ENCODE results near the gene ORAI2. TPM values are rescaled to one million over a fixed set of nuclear protein-coding genes. Genes with fewer than 3 reads are reported as not detected.
"Not testable (repeated sequence)": the region's sequence is repeated elsewhere in the genome, so short reads cannot be mapped to it uniquely, and the experiment has no call there.

The ORAI2 gene
- polyA plus RNA-seq, 1 donor from 2014 or later: 36.3 TPM

DNA sequence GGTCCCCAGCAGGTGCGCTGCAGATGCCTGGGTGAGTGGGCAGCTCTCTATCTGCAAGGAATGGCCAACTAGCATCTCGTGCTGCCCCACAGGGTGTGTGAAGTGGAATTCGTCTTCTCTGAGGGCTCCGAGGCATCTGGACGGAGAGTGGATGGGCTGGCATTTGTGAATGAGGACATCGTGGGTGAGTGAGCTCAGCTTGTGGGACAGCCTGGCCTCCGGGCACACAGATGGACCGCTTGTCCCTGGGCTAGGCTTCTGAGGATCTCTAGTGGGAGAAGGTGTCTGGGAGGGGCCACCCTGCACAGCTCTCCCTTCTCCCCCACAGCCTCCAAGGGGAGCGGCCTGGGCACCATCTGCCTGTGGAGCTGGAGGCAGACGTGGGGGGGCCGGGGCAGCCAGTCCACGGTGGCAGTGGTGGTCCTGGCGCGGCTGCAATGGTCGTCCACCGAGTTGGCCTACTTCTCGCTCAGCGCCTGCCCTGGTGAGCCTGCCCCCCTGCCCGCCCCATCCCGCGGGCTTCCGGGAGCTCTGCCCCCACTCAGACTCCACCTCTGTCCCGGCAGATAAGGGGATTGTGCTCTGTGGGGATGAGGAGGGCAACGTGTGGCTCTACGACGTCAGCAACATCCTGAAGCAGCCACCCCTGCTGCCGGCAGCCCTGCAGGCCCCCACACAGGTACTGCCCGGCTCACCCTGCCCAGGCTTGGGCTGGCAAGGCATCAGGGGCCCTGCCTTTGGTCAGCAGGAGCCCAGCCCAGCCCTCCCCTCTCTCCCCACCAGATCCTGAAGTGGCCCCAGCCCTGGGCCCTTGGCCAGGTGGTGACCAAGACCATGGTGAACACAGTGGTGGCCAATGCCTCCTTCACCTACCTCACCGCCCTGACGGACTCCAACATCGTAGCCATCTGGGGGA is 39.0 kb downstream of the ORAI2 start:
- Histone ChIP-seq H3K79me2 (replicated peaks; ENCODE audit: insufficient read depth, low read length) (no peaks in the 10 kb centered on the region), H3K9me2 (ENCODE audit: insufficient read depth, low read length) (no peaks in the 10 kb centered on the region), H4K20me1 (ENCODE audit: insufficient read depth) (no peaks in the 10 kb centered on the region), H3K4me2 (ENCODE audit: low read length) (no peak overlapping the region), H3K27ac (ENCODE audit: low read length) (no peak overlapping the region), H3K9me3 (ENCODE audit: low read length) (no peaks in the 10 kb centered on the region), H3F3A (ENCODE audit: insufficient read depth, low read length, poor library complexity, severe bottlenecking) (no peaks in the 10 kb centered on the region), H3K36me3 (ENCODE audit: insufficient read depth, low read length) (no peaks in the 10 kb centered on the region), H2AFZ (ENCODE audit: low read depth, low read length) (no peak overlapping the region), H3K9ac (ENCODE audit: low read length) (no peak overlapping the region), H3K27me3 (ENCODE audit: insufficient read depth, low read depth, low read length) (no peaks in the 10 kb centered on the region), H3K4me3 (ENCODE audit: low read length) (no peak overlapping the region)
- TF ChIP-seq RAD21 (conservative IDR thresholded peaks at IDR 0.05) (no peak), POLR2AphosphoS5 (IDR thresholded peaks at IDR 0.05) (peak; percentile 9)

DNA sequence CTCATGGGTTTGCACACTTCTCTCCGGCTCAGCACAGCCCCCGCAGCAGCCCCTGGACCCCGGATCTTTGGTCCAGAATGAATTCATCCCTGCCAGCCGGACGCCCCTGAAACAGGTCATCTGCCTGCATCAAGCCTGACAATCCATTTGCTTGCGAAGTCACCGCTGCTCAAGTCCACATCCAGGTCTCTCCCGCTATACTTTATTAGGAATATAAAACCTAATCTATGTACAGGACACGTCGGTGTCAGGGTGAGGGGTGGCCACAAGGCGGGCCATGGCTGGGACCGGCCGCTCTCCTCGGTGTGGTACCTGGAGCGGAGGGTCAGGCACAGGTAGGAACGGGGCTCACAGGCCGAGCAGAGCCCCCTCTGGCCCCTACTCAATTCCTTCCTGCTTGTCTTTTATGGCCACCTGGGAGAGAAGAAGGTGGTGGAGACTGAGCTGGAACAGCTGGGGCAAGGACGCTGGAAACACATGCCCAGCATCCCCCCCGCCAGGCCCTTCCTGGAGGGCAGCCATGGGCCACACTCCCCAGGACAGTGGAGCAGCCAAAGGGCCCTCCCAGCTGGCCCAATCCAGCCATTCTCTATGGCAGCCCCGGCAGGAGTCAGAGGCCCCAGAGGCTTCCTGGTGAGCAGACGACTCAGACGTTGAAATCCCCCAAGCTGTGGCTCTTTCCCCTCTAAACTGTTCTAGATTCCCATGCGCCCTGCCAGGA is 40.1 kb downstream of the ORAI2 start:
- Histone ChIP-seq H3F3A (ENCODE audit: insufficient read depth, low read length, poor library complexity, severe bottlenecking) (no peaks in the 10 kb centered on the region), H4K20me1 (ENCODE audit: insufficient read depth) (no peaks in the 10 kb centered on the region), H2AFZ (ENCODE audit: low read depth, low read length) (no peak overlapping the region), H3K27me3 (ENCODE audit: insufficient read depth, low read depth, low read length) (no peaks in the 10 kb centered on the region), H3K9ac (ENCODE audit: low read length) (no peak overlapping the region), H3K36me3 (ENCODE audit: insufficient read depth, low read length) (no peaks in the 10 kb centered on the region), H3K9me3 (ENCODE audit: low read length) (no peaks in the 10 kb centered on the region), H3K4me3 (ENCODE audit: low read length) (no peak overlapping the region), H3K4me2 (ENCODE audit: low read length) (no peak overlapping the region), H3K27ac (ENCODE audit: low read length) (no peak overlapping the region), H3K79me2 (replicated peaks; ENCODE audit: insufficient read depth, low read length) (no peaks in the 10 kb centered on the region), H3K9me2 (ENCODE audit: insufficient read depth, low read length) (no peaks in the 10 kb centered on the region)
- TF ChIP-seq, protein P1, sequence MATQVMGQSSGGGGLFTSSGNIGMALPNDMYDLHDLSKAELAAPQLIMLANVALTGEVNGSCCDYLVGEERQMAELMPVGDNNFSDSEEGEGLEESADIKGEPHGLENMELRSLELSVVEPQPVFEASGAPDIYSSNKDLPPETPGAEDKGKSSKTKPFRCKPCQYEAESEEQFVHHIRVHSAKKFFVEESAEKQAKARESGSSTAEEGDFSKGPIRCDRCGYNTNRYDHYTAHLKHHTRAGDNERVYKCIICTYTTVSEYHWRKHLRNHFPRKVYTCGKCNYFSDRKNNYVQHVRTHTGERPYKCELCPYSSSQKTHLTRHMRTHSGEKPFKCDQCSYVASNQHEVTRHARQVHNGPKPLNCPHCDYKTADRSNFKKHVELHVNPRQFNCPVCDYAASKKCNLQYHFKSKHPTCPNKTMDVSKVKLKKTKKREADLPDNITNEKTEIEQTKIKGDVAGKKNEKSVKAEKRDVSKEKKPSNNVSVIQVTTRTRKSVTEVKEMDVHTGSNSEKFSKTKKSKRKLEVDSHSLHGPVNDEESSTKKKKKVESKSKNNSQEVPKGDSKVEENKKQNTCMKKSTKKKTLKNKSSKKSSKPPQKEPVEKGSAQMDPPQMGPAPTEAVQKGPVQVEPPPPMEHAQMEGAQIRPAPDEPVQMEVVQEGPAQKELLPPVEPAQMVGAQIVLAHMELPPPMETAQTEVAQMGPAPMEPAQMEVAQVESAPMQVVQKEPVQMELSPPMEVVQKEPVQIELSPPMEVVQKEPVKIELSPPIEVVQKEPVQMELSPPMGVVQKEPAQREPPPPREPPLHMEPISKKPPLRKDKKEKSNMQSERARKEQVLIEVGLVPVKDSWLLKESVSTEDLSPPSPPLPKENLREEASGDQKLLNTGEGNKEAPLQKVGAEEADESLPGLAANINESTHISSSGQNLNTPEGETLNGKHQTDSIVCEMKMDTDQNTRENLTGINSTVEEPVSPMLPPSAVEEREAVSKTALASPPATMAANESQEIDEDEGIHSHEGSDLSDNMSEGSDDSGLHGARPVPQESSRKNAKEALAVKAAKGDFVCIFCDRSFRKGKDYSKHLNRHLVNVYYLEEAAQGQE (IDR thresholded peaks at IDR 0.05; ENCODE audit: borderline replicate concordance): no peak
- TF ChIP-seq POLR2AphosphoS5 (IDR thresholded peaks at IDR 0.05): no peak
- TF ChIP-seq, protein P2, sequence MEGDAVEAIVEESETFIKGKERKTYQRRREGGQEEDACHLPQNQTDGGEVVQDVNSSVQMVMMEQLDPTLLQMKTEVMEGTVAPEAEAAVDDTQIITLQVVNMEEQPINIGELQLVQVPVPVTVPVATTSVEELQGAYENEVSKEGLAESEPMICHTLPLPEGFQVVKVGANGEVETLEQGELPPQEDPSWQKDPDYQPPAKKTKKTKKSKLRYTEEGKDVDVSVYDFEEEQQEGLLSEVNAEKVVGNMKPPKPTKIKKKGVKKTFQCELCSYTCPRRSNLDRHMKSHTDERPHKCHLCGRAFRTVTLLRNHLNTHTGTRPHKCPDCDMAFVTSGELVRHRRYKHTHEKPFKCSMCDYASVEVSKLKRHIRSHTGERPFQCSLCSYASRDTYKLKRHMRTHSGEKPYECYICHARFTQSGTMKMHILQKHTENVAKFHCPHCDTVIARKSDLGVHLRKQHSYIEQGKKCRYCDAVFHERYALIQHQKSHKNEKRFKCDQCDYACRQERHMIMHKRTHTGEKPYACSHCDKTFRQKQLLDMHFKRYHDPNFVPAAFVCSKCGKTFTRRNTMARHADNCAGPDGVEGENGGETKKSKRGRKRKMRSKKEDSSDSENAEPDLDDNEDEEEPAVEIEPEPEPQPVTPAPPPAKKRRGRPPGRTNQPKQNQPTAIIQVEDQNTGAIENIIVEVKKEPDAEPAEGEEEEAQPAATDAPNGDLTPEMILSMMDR (IDR thresholded peaks at IDR 0.05; ENCODE audit: poor library complexity, severe bottlenecking): no peak
- no peak for TF ChIP-seq TAF1 (IDR thresholded peaks at IDR 0.05; ENCODE audit: low read depth)
- no peak for TF ChIP-seq MXI1 (conservative IDR thresholded peaks at IDR 0.05; ENCODE audit: poor library complexity, severe bottlenecking)
- TF ChIP-seq RAD21 (conservative IDR thresholded peaks at IDR 0.05): no peak
- TF ChIP-seq SMC3 (conservative IDR thresholded peaks at IDR 0.05; ENCODE audit: poor library complexity): no peak

DNA sequence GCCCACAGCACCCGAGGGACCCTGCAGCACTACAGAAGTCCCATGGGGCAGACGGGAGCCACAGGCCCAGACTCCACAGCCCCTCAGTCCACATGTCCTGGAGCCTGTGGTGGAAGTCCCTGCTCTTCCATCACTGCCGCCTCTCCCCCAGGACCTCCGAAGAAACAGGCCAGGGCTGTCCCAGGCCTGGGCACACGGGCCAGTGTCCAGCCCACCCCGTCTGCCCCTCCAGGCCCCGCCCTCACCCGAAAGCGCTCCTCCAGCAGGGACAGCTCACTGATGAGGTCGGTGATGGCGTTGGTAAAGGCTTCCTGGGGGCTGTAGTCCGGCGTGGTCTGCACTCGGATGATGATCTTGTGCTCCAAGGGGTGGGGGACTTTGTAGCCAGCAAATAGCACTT is 40.7 kb downstream of the ORAI2 start:
- H3K9ac ChIP-seq (ENCODE audit: low read length); H3K9me2 ChIP-seq (ENCODE audit: insufficient read depth, low read length); H3K27ac ChIP-seq (ENCODE audit: low read length); H3K9me3 ChIP-seq (ENCODE audit: low read length); H3F3A ChIP-seq (ENCODE audit: insufficient read depth, low read length, poor library complexity, severe bottlenecking); H4K20me1 ChIP-seq (ENCODE audit: insufficient read depth); H3K4me2 ChIP-seq (ENCODE audit: low read length); H3K79me2 ChIP-seq (replicated peaks; ENCODE audit: insufficient read depth, low read length); H3K27me3 ChIP-seq (ENCODE audit: insufficient read depth, low read depth, low read length); H3K36me3 ChIP-seq (ENCODE audit: insufficient read depth, low read length); H3K4me3 ChIP-seq (ENCODE audit: low read length); H2AFZ ChIP-seq (ENCODE audit: low read depth, low read length): not testable (repeated sequence)

DNA sequence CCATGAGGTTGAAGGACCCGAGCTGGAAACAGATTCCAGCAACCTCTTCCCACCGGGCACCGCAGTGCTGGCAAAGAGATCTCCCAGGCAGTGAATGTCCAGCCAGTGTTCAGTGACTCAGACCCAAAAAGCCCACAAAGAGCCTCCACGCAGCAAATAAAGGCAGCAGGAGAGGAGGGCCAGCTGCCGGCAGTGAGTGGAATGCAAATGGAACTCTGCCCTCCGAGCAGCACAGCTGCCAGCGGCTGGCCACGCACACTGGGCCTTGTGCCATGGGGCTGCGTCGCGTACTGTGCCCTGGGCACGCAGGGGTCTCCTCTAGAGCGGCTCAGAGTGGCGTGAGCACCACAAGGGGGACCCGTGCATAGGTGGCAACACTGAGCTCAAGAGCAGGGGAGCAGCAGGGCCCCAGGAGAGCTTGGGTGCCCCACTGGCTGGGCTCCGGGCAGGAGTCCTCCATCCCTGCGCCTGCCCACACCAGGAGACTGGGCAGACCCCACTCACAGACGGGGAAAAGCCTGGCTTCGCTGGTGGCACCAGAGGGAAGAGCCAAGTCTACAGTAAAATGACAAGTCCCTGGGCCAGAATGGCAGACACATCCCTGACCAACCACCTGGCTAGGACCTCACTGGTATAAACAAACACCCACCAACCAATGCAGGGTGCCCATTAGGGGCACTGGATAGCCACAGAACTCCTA is 41.5 kb downstream of the ORAI2 start:
- not testable (repeated sequence) for H2AFZ ChIP-seq (ENCODE audit: low read depth, low read length); H3K36me3 ChIP-seq (ENCODE audit: insufficient read depth, low read length); H3F3A ChIP-seq (ENCODE audit: insufficient read depth, low read length, poor library complexity, severe bottlenecking); H4K20me1 ChIP-seq (ENCODE audit: insufficient read depth); H3K9me3 ChIP-seq (ENCODE audit: low read length); H3K27me3 ChIP-seq (ENCODE audit: insufficient read depth, low read depth, low read length); H3K4me2 ChIP-seq (ENCODE audit: low read length); H3K9ac ChIP-seq (ENCODE audit: low read length); H3K4me3 ChIP-seq (ENCODE audit: low read length); H3K27ac ChIP-seq (ENCODE audit: low read length); H3K79me2 ChIP-seq (replicated peaks; ENCODE audit: insufficient read depth, low read length); H3K9me2 ChIP-seq (ENCODE audit: insufficient read depth, low read length)
